GM12872 (cell line): ENCODE data around the gene FAHD2A.

Experiments used
- CTCF ChIP-seq: IDR thresholded peaks from 3 replicates; pipeline ENCODE4 v1.5.1; 2011; ENCODE audit warnings: low read depth, mild to moderate bottlenecking, low read length, moderate library complexity; ENCODE audit not compliant: insufficient read depth

FAHD2A gene

GRCh38 chr2:95402370-95403203 lies at the start of gene FAHD2A:
FAHD2A (plus strand) TSS chr2:95402708; CDS start chr2:95405559, 2,851 bp downstream.
- TF ChIP-seq CTCF: no peak

DNA sequence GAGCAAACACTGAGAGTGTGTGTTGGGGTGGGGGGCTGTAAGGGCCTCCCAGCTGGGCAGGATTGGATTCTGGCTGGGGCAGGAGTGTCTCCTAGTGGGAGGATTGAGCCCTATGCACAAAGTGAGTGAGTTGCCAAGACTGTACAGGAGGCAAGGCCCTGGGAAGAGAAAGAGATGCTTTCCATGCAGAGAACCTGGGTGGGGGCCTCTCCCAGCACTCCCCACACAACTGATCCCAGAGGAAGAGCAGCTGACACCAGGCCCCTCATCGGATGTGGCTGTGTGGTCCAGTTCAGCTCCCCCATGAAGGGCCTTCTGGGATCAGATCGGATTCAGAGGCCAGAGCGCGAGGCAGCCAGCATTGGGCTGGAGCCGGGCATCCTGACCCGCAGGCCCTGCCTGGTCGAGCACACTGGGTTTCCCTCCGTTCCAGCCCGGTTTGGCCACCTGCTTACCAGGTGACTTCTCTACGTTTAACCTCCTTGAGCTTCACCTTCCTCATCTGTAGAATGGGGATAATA lies 49.4 kb upstream of the FAHD2A start:
- TF ChIP-seq CTCF: no peak

DNA sequence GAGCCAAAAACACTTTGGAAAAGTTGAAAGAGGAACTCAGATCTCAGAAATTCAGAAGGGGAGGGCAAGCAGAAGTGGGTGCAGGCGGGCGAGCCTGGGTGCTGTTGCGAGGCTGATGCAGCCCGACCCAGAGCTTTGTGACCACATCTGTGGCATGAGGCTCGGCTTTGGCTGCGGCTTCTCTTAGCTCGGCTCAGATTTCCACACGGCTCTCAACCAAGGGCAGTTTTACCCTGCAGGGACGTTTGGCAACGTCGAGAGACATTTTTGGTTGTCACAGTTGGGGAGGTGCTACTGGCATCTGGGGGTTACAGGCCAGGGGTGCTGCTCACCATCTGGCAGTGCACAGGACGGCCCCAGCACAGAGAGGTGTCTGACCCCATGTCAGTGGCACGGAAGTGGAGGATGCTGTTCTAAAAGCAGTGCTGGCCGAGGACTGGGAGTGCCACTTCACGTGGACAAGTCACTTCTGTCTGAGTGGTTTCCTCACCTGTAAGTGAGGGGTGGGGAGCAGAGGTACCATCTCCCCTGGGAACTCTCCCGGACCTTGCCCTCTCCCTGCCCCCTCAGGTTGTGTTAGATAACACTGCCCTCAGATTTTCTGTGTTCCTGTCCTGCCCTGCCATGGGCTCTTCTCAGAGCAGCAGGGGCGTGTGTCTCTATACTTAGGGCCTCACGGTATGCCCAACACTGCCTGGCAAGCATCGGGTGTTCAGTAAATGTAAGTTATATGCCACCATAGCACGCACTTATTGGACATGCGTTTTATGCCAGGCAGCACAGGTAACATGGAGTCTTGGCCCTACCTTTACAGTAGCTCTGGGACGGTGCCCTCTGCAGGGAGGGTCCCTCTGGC lies 48.7 kb upstream of the FAHD2A start:
- no peak for TF ChIP-seq CTCF

GRCh38 chr2:95354469-95354901 lies 48.0 kb upstream of the FAHD2A start:
- no peak for TF ChIP-seq CTCF

DNA sequence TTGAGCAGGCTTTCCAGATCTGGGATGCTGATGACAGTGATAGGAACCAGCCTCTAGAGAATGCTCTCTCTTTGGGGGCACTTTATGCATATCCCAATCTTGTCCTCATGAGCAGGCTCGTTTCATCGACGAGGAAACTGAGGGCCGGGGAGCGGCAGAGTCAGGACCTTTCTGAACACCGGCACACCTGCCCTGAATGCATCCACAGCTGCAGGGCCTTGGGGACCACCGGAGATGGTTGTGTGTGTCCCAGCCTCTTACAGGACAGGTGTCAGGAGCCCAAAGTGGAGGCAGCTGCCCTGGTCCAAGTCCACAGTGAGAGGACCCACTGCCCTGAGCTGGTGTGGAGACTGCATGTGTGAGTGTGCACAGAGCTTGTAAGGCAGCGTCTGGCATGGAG lies 47.6 kb upstream of the FAHD2A start:
- no peak for TF ChIP-seq CTCF

- no peak for TF ChIP-seq CTCF
Observed at GRCh38 chr2:95356821-95357700, 45.4 kb upstream of the FAHD2A start.
